ENCODE measurements around the gene DLD. TPM values are rescaled to one million over a fixed set of nuclear protein-coding genes. Genes with fewer than 3 reads are reported as not detected.
A peak's percentile ranks its signal among the peaks of the same experiment; 100 is the strongest.
"Not testable (repeated sequence)": the region's sequence is repeated elsewhere in the genome, so short reads cannot be mapped to it uniquely, and the experiment has no call there.

DLD gene
- total RNA-seq, 1 experiment from 2014 or later = 65.8 TPM

GRCh38 chr7:107943018-107943417 is 52.0 kb downstream of the DLD start:
- DNase-seq (ENCODE audit: low read depth) = no peak

- no peak for DNase-seq (ENCODE audit: low read depth)
Measured at GRCh38 chr7:107944411-107945169, 53.6 kb downstream of the DLD start.

DNA sequence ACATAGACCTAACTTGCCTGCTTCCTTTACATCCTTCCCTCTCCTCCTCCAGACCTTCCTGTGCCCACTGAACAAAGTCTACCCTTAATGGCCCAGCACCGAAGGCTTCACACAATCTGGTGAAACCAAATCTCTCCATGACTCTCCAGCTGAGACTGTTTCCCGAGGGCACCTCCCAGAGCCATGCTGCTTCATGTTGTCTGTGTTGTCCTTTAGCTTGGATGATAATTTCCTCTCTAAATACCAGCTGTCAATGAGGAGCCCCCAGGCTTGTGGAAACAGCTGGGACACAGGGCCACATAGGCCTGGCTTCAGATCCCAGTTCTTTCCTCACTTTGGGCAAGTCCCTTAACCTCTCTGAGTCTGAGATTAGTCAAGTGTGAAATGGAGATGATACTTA is 54.3 kb downstream of the DLD start:
- DNase-seq (ENCODE audit: low read depth) = no peak

- no peak for DNase-seq (ENCODE audit: low read depth)
Measured at GRCh38 chr7:107946451-107946850, 55.5 kb downstream of the DLD start.

DNA sequence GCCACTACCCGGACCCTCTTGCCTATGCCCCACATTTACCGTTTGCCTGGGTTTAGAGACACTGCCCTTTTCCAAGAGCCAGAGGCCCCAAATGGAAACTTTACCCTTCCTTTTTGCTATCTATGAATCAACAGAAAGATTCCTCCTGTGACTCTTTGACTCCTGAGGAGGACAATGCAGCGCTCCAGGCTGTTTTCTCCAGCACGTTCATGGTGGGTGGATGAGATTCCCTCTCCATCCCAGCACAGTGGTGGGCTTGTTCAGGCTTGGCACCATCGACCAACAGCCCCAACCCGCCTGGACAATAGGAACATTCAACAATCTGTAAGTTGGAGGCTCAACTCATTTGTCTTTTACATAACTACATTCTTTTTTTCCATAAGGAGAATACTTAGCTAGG is 55.9 kb downstream of the DLD start:
- DNase-seq (ENCODE audit: low read depth) = no peak

DNA sequence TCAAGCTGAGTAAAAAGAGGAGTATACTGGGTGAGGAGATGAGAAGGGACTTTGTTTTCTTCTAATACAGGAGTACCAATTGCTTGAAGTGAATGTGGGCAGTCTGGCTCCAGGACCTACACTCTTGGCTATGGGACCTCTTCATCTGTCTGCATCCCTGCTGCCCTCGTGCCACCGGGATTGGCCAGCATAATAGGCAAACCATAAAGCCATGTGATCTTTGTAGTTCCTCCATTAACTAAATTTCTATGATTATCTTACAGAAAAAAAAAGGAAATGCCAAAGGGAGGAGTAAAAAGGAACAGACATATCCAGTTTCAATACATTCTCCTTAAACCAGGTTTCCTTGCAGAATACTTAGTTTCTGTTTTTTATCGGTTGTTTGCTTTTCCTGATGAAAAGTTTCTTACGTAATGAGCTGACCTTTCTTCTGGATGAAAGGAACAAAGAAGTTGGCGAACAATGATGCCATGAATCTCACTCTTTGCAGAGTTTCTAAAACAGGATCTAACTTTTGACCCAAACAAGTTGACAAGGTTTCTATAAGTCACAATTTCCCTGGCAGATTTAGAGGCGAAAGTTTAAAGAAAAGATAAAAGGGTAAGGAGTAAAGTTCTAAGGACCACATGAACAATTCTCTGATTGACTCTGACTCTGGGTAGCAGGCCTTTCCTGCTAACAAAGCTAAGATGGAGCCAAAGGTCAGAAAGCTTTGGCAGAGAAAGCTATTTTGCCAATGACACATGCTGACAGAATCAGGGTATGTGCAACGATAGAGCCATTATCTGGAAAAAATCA is 57.9 kb downstream of the DLD start:
- peak; percentile 88 for DNase-seq (ENCODE audit: low read depth)

- DNase-seq (ENCODE audit: low read depth) = no peak
Measured at GRCh38 chr7:107949443-107949935, 58.5 kb downstream of the DLD start.

DNA sequence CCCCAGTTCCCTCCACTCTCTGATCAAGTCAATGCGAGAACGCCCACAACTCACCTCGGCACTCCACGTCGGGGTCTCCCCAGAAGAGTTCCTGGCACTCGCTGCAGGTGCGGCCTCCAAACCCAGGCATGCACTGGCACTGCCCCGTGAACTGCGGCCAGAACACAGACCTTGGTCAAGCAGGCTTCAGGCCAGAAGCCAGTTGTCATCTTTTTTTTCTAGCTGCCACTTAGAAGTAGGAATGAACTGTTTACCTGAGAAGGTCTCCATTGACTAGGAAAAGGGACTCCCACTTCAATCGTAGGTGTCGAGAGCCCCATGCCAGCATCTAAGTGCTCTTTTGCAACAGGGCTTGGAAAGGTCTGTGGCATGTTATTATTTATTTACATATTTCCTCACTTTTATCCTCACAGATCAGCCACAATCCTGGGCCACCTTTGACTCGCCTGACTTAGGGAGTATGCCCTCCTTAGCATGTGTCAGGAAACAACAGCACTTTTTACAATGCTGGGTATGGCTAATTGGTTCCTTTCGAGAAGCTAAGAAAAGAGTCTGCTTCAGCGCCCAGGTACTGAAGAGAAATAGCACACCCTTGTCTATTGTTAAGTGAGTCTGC is 60.3 kb downstream of the DLD start:
- no peak for DNase-seq (ENCODE audit: low read depth)

DNA sequence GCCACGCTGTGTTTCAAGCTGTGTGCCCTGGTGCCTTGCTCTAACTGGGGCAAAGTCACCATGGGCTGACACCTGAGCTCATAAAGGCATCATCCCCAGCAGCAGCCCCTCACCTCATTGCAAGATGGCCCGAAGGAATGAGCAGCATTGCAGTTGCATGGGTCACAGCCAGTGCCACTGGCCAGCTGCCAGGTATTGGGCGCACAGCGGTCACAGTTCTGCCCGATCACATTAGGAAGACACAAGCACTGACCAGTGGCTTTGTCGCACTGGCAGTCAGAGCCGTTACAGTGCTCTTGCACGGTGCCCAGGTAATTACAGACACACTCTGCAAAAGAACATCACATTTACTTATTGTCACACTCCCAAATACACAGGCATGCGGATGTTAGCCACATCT is 60.9 kb downstream of the DLD start:
- DNase-seq (ENCODE audit: low read depth) = no peak

DNA sequence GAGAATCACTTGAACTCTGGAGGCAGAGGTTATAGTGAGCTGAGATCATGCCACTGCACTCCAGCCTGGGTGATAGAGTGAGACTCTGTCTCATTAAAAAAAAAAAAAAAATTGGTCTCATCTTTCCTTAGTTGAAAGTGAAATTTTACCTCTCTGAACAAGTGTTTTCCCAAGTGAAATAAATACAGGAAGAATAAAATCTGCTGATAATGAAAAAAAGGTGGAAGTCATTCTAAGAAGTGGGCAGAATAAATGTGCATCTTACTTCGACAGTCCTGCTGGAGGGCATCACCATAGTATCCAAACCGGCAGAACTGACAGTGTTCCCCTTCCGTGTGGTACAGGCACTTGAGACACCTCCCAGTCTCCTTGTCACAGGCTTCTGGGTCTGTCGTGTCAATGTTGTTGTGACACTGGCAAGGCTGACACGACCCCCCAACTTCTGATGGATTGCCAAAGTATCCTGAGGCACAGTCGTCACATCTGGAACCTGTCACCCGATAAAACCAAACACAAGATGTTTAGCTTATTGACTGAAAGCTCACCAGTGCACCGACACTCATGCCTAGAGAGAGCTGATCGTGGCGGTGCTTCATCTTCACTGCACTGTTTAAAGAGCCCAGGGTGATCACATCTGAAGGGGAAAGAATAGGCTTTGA is 62.4 kb downstream of the DLD start:
- DNase-seq (ENCODE audit: low read depth) = no peak

DNA sequence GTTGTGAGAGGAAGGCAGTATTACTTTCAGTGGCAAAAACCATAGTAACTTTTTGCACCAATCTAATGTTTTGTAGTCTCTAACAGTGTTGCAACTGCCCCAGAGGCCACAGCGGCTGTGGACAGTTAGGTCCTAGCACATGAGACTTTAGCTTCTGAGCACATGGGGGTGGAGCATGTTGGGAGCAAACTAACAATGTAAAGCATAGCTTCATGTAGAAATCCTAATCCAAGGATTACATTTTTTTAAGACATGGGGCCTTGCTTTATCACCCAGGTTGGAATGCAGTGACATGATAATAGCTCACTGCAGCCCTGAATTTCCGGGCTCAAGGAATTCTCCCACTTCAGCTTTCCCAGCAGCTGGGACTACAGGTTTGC is 62.9 kb downstream of the DLD start:
- no peak for DNase-seq (ENCODE audit: low read depth)

DNA sequence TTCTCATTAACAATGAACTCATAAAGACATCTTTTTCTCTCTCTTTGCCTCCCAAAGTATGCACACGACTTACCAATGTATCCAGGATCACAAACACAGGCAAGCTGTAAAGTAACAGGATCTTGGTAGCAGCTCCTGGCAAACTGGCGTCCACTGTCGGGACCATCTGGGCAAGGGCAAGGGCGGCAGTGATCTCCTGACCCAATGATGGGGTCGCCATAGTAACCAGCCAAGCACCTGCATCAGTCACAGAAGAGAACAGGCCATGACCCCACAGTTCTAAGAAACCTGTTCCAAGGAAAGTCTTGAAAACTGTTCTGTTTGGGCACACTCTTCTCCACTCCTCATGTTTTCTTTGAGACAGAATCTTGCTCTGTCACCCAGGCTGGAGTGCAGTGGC is 64.4 kb downstream of the DLD start:
- DNase-seq (ENCODE audit: low read depth) = no peak

- DNase-seq (ENCODE audit: low read depth) = not testable (repeated sequence)
Measured at GRCh38 chr7:107956950-107957349, 66.0 kb downstream of the DLD start.

DNA sequence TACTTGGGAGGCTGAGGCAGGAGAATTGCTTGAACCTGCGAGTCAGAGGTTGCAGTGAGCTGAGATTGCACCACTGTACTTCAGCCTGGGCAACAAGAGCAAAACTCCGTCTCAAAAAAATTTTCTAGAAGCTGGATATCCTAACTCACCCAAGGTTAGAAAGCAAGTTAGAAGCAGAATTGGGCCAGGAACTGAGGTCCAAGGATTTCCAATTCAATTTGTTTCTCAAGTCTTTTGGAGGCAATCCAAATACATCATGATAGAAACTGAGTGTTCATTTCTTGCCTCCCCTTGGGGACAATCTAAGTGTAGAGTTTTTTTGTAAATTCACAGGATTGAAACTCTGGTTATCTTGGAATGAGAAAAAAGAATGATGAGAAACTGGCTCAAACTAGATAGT is 66.5 kb downstream of the DLD start:
- no peak for DNase-seq (ENCODE audit: low read depth)

GRCh38 chr7:107958764-107959526 is 68.0 kb downstream of the DLD start:
- no peak for DNase-seq (ENCODE audit: low read depth)

- DNase-seq (ENCODE audit: low read depth) = no peak
Measured at GRCh38 chr7:107959527-107959898, 68.5 kb downstream of the DLD start.

DNA sequence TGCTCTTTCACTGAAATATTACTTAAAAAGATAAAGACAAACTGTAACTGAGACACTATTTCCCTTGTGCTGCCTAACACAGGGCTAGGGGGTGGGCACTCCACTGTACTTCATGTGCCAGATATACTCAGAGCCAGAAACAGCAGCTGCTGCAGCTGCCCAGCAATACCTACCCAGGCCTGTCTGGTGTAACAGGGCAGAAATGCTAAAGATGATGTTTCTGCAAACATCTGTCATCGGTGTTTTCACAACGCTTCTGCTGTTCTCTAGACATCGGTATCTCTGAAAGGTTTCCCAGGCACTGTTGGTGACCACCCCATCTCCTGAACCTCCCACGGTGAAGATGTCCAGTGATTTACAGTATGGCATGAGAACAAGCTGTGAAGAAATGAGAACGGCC is 69.3 kb downstream of the DLD start:
- no peak for DNase-seq (ENCODE audit: low read depth)

- DNase-seq (ENCODE audit: low read depth) = no peak
Measured at GRCh38 chr7:107961405-107961804, 70.4 kb downstream of the DLD start.

DNA sequence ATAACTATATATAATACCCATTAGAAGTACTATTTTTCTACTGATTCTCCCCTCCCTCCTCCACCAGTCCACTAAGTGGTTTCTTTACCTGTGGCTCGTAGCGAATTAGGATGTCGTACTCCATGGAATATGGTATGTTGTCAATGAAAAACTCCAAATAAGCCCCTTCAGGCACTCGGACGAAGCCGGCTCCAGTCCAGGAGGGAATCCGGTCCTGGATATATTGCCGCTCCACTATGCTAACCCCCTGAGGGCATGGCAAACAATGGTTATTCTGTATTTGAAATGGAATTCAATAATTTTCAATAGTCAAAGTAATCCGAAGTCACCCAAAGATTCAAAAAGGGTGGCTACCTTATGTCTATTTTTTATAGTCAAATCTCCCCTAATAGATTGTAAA is 71.8 kb downstream of the DLD start:
- DNase-seq (ENCODE audit: low read depth) = no peak

- DNase-seq (ENCODE audit: low read depth) = no peak
Measured at GRCh38 chr7:107964510-107964909, 73.5 kb downstream of the DLD start.

DNA sequence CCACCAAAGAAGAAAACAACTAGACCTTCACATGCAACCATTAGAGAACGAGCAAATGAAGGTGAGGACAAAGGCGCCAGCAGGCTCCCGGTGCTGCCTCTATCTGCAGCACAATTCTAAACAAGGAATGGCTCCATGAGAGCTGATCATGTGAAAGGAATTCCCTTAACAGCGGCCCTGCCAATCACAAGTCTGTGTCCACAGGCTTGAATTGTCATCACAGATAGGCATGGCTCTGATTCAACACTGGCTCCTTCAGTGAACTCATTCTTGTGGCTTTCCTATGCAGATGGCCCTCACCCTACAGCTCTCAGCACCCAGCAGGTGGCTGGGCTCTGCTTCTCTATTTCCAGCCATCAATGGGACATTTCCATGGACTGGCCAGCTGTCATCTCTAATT is 75.7 kb downstream of the DLD start:
- peak; percentile 94 for DNase-seq (ENCODE audit: low read depth)
